Body of pancreas (tissue), 4 donors: ENCODE data around the gene TXLNA. TPM values are rescaled to one million over a fixed set of nuclear protein-coding genes. Genes with fewer than 3 reads are reported as not detected.

Source experiments
- ATAC-seq: fragments of 150-250 bp; one replicate; pipeline ENCODE4 v1.9.1; 2016
- DNase-seq, 4 donors: peaks; one replicate each; pipeline ENCODE4 v3.0.0-alpha.2; 2019
- H3K27ac ChIP-seq, 4 donors: fragments of 200-600 bp; sonication (generic); 1 replicate in 3 of 4; 2 replicates in 1 of 4; pipeline versions ENCODE4 v1.5.1 to v1.6.1; 2016 to 2019; ENCODE audit warnings: mild to moderate bottlenecking in 1 of 4, mixed read lengths in 1 of 4, moderate library complexity in 1 of 4
- H3K27me3 ChIP-seq, 2 donors: fragments of 200-600 bp; sonication (generic); one replicate each; pipeline ENCODE4 v1.6.0; 2016; ENCODE audit warnings: mild to moderate bottlenecking in 1 of 2
- H3K36me3 ChIP-seq, 2 donors: fragments of 200-600 bp; sonication (generic); replicated peaks in 1 of 2; 2 replicates each; pipeline ENCODE4 v1.5.1; 2016; ENCODE audit warnings: low read depth in 2 of 2; ENCODE audit not compliant: insufficient read depth in 1 of 2
- H3K4me1 ChIP-seq: fragments of 200-600 bp; sonication (generic); one replicate; pipeline ENCODE4 v1.6.0; 2016
- H3K4me3 ChIP-seq, 2 donors: fragments of 200-600 bp; sonication (generic); 1 replicate in 1 of 2; 2 replicates in 1 of 2; pipeline ENCODE4 v1.5.1; 2016 to 2019
- H3K9me3 ChIP-seq, 3 donors: fragments of 200-600 bp; sonication (generic); 1 replicate in 2 of 3; 2 replicates in 1 of 3; pipeline ENCODE4 v1.5.1; 2016
- POLR2A ChIP-seq, 3 donors: fragments of 450-650 bp; IDR thresholded peaks; one replicate each; pipeline ENCODE4 v1.6.1; 2016; ENCODE audit warnings: antibody characterized with exemption in 3 of 3, mild to moderate bottlenecking in 2 of 3
- WGBS, 2 donors: methylation state at CpG; one replicate each; pipeline ENCODE4 v1.1.5; 2017; 5-methylcytosine and 5-hydroxymethylcytosine counted together
- intact Hi-C: fragments of 100-400 bp; cut with DNase I; formaldehyde crosslinking; loops from one replicate; pipeline ENCODE4 v1.15.1; 2023
- total RNA-seq, 2 donors: library from RNA; depleted of rRNA; stranded (reverse); fragments of >200 nt; gene quantifications; one replicate each; pipeline ENCODE4 v1.1.0, GENCODE V29; 2016
- TF ChIP-seq, protein P1 (sequence below), 7 experiments: fragments of 450-650 bp in 4 of 7; fragments of 200-600 bp in 3 of 7; sonication (generic) in 3 of 7; IDR thresholded peaks; one replicate each; pipeline ENCODE4 v1.5.1; 2016 to 2019; ENCODE audit warnings: antibody characterized with exemption in 7 of 7

Gene TXLNA
- total RNA-seq, 2 donors from 2014 or later: 20.0 to 23.4 TPM

GRCh38 chr1:32228771-32229170 lies 49.3 kb downstream of the TXLNA start:
- no peak for ATAC-seq
- no peak for DNase-seq
- H3K27me3 ChIP-seq: no peaks in the 10 kb centered on the region
- H3K9me3 ChIP-seq: no peaks in the 10 kb centered on the region
- H3K27ac ChIP-seq: no peak overlapping the region
- H3K4me3 ChIP-seq: no peak overlapping the region
- peaks cover 5% of the 10 kb centered on the region for H3K4me1 ChIP-seq
- TF ChIP-seq POLR2A (IDR thresholded peaks at IDR 0.05): no peak
- TF ChIP-seq, protein P1, sequence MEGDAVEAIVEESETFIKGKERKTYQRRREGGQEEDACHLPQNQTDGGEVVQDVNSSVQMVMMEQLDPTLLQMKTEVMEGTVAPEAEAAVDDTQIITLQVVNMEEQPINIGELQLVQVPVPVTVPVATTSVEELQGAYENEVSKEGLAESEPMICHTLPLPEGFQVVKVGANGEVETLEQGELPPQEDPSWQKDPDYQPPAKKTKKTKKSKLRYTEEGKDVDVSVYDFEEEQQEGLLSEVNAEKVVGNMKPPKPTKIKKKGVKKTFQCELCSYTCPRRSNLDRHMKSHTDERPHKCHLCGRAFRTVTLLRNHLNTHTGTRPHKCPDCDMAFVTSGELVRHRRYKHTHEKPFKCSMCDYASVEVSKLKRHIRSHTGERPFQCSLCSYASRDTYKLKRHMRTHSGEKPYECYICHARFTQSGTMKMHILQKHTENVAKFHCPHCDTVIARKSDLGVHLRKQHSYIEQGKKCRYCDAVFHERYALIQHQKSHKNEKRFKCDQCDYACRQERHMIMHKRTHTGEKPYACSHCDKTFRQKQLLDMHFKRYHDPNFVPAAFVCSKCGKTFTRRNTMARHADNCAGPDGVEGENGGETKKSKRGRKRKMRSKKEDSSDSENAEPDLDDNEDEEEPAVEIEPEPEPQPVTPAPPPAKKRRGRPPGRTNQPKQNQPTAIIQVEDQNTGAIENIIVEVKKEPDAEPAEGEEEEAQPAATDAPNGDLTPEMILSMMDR (IDR thresholded peaks at IDR 0.05): no peak
- peaks cover 13 to 24% of the 10 kb centered on the region in 2 donors for H3K36me3 ChIP-seq
- WGBS, 2 donors: 64 to 70% methylated on average over 3 of the region's 3 CpGs
- intact Hi-C loops: no loop called here

- ATAC-seq (no peak), DNase-seq (no peak)
- Histone ChIP-seq H3K9me3 (no peaks in the 10 kb centered on the region), H3K4me1 (peaks cover 10% of the 10 kb centered on the region), H3K36me3 (peaks cover 13 to 23% of the 10 kb centered on the region in 2 donors), H3K27ac (no peak overlapping the region), H3K27me3 (no peaks in the 10 kb centered on the region), H3K4me3 (no peak overlapping the region)
- intact Hi-C loops: loop anchor here (10.0 kb wide), 1 partner anchor 63 kb away; the partner anchor contains the start of gene HDAC1
- 76 to 84% methylated on average over 5 of the region's 5 CpGs for WGBS, 2 donors
- TF ChIP-seq, protein P1 (IDR thresholded peaks at IDR 0.05): no peak
- no peak for TF ChIP-seq POLR2A (IDR thresholded peaks at IDR 0.05)
Observed at GRCh38 chr1:32231843-32232432, 52.5 kb downstream of the TXLNA start.

DNA sequence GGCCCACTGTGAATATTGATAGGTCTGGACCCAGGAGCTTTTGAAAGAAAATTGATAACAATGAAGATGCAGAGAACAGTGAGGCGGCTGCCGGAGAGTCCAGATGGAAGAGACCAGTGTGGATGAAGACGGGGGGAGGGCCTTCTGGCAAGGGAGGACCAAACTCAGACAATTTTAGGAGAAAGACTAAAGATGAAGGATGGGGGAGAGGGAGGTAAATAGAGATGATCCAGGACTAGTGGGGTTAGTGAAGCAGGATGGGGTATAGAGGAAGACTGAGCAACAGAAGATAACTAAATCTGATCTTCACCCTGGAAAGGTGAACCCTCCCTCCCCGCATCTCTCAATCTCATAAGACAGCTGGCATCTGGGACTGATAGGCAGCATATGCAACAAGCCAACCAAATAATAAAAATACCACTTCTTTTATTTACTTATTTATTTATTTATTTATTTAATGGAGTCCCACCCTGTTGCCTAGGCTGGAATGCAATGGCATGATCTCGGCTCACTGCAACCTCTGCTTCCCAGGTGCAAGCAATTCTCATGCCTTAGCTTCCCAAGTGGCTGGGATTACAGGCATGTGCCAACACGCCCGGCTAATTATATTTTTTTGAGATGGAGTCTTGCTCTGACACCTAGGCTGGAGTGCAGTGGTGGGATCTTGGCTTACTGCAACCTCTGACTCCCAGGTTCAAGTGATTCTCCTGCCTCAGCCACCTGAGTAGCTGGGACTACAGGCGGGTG lies 53.3 kb downstream of the TXLNA start:
- TF ChIP-seq, protein P1 (IDR thresholded peaks at IDR 0.05): no peak
- TF ChIP-seq POLR2A (IDR thresholded peaks at IDR 0.05): no peak
- 87 to 90% methylated on average over 7 to 8 of the region's 8 CpGs for WGBS, 2 donors
- Histone ChIP-seq H3K4me3 (no peak overlapping the region), H3K27me3 (no peaks in the 10 kb centered on the region), H3K9me3 (no peaks in the 10 kb centered on the region), H3K36me3 (peaks cover 13 to 21% of the 10 kb centered on the region in 2 donors), H3K27ac (no peak overlapping the region), H3K4me1 (peaks cover 10% of the 10 kb centered on the region)
- DNase-seq (no peak), ATAC-seq (no peak)
- intact Hi-C loops: loop anchor here (10.0 kb wide), 1 partner anchor 62 kb away; the partner anchor contains the start of gene HDAC1

GRCh38 chr1:32234792-32235191 lies 55.3 kb downstream of the TXLNA start:
- no peaks in the 10 kb centered on the region for H3K9me3 ChIP-seq
- H3K36me3 ChIP-seq: peaks cover 0 to 12% of the 10 kb centered on the region in 2 donors
- no peaks in the 10 kb centered on the region for H3K27me3 ChIP-seq
- ATAC-seq (no peak), DNase-seq (no peak)
- H3K27ac ChIP-seq: no peak overlapping the region
- 86% methylated on average over 7 of the region's 7 CpGs; no CpG with 5 or more reads in 1 of the 2 donors for WGBS, 2 donors
- H3K4me3 ChIP-seq: no peak overlapping the region
- H3K4me1 ChIP-seq: peaks cover 18% of the 10 kb centered on the region
- intact Hi-C loops: loop anchor here (10.0 kb wide), 1 partner anchor 60 kb away; the partner anchor contains the start of gene HDAC1
- TF ChIP-seq, protein P1 (IDR thresholded peaks at IDR 0.05): no peak
- no peak for TF ChIP-seq POLR2A (IDR thresholded peaks at IDR 0.05)
